ENCODE results near the gene ATXN1.

DNA sequence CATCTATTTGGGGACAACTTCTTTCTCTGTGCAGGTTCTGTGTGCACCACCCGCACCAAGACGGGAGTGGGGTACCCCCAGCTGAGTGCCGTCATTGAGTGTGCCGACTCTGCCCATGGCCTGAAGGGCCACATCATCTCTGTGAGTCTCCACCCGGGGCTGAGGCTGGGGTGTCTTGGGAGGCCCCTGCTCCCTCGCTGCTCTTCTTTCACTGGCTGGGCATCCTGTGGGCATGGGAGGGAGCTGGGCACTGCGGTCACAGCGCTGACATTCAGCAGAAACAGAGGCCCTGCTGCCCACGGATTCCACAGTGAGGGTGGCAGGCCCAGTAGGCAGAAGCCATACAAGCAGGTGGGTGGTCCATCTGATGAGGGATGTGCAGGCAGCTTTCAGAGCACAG lies 482.5 kb downstream of the ATXN1 start:
- TF ChIP-seq POLR2A (IDR thresholded peaks at IDR 0.05; ENCODE audit: low read length) (no peak), GATA1 (IDR thresholded peaks at IDR 0.05; ENCODE audit: low read depth, low read length) (no peak)
